RPMI7951 (cell line): Measurements from ENCODE around the gene TBC1D4. TPM values are rescaled to one million over a fixed set of nuclear protein-coding genes. Genes with fewer than 3 reads are reported as not detected.
A peak's percentile ranks its signal among the peaks of the same experiment; 100 is the strongest.

Experiments used
- DNase-seq: peaks from one replicate; pipeline ENCODE4 v3.0.0-alpha.2; 2012; ENCODE audit warnings: low read depth
- total RNA-seq: library from RNA; depleted of rRNA; stranded (reverse); fragments of >200 nt; shearing (Covaris generic); gene quantifications from 2 replicates; pipeline ENCODE4 v1.2.3, GENCODE V29; 2014

The TBC1D4 gene
- total RNA-seq, 1 experiment from 2014 or later, result 16.7 TPM

DNA sequence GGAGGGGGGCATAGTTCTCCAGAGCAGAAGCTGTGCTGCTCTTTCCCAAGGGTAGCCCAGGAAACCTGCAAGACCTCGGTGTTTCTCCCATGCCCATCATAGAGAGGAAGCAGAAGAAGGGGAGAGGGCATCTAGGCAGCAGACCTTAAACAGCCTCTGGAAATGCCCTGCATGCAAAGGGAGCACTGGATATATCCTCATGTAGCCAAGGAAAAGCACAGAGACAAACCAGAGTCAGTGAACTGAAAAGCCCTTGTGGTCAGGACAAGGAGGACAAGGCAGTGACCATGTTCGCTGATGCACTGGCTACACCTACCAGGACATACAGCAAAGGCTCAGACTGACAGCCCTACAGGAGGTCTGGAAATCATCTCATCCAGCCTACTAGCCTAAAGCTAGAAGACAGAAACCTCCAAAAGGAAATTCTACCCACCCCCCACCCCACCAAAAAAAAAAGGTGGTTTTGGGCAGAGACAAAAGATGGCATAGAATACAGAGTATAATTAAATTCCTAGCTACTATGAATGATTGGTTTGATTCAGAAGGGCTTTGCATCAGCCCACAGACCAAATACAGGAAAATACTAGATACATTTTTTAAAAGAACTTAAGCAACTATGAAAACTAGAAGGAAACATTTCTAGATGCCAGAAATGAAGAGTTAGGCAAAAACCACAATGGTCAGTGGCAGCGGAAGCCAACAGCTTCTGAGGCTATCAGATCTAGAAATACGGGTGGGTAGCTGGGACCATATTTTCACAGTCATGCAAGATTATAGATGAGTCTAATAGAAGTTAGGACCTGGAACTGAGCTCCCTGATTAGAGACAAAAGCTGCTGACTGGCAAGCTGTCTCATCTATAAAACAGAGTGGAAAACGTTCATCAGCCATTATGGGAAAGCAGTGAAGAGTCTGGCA lies 4.4 kb upstream of the TBC1D4 start:
- DNase-seq, result peak; percentile 49

DNA sequence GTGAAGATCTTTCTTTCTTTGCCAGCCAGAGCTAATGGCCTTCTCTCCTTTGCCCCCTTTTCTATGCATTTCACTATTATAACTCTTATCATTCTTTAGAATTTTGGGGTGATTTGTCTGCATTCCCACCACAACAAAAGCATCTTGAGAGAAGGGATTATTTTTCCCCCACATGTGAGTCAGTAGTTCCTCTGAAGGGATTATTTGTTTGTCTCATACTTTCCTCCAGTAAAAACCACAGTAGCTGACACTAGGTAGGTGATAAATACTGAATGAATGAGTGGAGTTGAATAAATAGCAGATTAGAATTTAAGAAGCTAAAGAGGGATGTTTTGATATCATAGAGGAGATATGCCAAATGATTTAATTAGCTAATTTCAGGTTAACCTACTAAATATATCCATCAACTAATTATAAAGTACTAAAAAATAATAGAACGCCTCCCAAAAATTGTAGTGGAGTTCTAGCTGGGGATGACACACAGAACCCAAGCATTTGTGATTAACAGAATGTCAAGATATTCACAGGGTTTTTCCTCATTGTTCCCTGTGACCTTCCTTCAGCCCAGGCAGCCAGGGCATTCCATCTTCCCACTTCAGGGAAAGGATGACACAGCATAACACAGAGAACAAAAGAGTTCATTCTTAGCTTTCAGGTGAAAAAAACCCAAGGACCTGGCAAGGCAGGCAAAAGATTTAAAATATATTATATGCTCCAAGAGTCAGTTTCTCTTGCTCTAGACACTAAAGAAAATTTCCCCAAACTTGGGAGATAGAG lies 3.5 kb upstream of the TBC1D4 start:
- peak; percentile 47 for DNase-seq

- DNase-seq, result no peak
These were observed 781 bp upstream of the TBC1D4 start for GRCh38 chr13:75482820-75483079.

- peak; percentile 40 for DNase-seq
These were observed 546 bp downstream of the TBC1D4 start for GRCh38 chr13:75481176-75482069.

DNA sequence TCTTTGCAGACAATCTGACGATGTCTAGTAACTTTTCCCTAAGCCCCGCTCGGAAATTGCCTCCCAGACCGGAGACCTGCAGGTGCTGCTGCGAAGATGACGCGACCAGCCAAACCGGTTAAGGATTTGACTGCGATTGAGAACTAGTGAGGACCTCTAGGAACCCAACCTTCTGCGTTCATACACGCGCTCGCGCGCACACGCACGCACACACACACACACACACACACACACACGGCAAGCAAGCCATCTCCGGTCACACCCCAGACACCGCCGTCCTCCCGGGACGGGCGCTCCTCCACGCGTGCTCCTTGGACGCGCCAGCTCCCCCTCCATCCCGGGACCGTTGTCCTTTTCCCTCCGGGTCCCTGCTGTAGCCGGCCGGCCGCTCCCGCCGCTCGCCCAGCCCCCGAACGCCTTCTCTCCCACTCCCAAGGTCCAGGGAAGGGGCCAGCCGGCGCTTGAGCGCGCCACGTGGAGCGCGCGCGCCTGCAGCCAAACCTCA lies 1.2 kb downstream of the TBC1D4 start:
- DNase-seq, result peak; percentile 67

- DNase-seq, result no peak
These were observed 2.7 kb downstream of the TBC1D4 start for GRCh38 chr13:75479102-75479740.

GRCh38 chr13:75478659-75479058 lies 3.3 kb downstream of the TBC1D4 start:
- no peak for DNase-seq

GRCh38 chr13:75474956-75475355 lies 7.0 kb downstream of the TBC1D4 start:
- no peak for DNase-seq

DNA sequence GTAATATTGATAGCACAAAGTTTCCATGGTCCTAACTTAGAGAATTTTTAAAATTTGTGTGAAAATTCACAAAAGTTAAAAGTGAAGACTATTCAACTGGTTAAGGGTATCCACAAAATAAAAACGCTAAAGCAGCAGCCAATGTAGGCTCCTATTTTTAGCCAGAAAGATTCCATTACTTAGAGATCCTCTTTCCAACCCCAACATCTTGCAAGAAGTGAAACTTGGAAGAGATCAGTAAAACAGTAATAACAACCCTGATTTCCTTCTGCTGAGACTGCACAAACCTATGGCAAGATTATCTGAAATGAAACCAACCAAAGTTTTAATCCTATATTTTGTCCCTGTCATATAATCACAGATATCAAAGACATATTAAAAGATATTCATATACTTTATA lies 8.5 kb downstream of the TBC1D4 start:
- DNase-seq, result no peak

- DNase-seq, result no peak
These were observed 11.3 kb downstream of the TBC1D4 start for GRCh38 chr13:75470676-75471075.

DNA sequence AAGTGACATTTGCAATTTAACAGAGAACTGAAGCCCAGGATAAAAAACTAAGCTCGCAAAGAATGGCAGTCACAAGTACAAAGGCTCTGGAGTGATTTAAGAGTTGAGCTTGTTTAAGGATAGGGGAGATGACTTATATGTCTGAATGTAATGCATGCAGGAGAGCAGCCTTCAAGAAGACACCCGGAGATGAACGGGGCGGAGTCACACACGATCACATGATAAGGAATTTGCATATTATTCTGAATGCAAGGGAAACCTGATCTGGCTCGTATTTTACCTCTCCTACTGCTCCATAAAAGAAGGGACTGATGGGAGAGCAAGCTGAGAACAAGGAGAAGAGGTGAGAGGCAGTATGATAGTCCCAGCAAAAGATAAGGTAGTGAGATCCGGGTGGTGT lies 12.9 kb downstream of the TBC1D4 start:
- DNase-seq, result peak; percentile 28

DNA sequence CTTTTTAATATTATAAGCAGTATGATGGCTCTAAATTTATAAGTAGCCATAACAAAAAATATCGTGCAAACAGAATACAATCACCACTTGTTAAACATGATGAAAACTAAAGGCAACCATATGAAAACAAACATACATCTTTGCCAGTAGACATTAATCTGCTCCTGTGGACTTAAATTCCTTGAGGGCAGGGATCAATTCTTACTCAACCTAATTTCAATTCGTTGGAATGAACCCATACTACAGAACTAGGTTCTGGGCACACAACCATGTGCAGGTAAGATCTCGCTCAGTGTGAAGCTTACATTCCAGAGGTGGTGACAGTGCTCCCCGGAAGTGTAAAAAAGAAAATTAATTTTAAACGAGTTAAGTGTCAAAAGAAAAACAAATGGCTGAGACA lies 13.4 kb downstream of the TBC1D4 start:
- no peak for DNase-seq

- peak; percentile 49 for DNase-seq
These were observed 13.9 kb downstream of the TBC1D4 start for GRCh38 chr13:75468098-75468497.

DNA sequence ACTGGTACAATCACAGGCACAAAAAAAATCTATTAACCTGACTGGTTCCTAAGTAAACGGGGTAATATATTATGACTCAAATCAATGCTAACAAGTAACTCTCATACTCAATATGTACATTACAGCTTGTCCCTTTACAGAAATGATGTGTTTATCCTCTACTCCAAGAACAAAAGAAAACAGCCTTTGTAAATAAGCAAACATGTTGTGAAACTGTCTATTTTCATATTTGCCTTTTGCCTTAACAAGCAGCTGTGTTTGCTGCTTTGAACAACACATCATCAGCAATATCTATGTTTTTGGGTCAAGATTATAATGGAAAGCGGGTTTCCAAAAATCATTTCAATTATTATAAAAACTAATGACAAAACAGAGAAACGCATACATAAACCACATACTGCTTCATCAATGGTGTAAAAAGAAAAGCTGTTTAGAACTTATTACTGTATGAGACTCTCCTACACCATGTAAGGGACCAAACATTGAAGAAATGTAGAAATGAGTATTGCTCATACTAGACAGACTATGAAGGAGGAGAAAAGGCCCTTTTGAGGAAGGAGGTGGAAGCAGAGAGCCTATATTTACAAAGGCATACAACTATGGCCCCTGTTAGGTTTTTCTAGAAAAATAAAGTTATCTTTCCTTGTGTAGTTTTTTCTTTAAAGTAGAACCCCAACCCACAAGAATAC lies 14.8 kb downstream of the TBC1D4 start:
- no peak for DNase-seq

GRCh38 chr13:75465236-75465635 lies 16.7 kb downstream of the TBC1D4 start:
- DNase-seq, result no peak

- DNase-seq, result no peak
These were observed 20.7 kb downstream of the TBC1D4 start for GRCh38 chr13:75461314-75461713.

DNA sequence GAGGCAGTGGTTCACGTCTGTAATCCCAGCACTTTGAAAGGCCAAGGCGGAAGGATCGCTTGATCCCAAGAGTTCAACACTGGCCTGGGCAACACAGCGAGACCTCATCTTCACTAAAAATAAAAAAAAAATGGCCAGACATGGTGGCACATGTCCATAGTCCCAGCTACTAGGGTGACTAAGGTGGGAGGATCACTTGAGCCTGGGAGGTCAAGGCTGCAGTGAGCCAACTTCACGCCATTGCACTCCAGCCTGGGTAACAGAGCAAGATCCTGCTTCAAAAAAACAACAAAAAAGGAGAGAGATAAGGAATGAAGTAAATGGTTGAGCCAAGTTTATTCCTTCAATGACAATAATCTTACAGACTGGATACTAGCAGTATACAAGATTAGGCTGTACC lies 21.3 kb downstream of the TBC1D4 start:
- no peak for DNase-seq

DNA sequence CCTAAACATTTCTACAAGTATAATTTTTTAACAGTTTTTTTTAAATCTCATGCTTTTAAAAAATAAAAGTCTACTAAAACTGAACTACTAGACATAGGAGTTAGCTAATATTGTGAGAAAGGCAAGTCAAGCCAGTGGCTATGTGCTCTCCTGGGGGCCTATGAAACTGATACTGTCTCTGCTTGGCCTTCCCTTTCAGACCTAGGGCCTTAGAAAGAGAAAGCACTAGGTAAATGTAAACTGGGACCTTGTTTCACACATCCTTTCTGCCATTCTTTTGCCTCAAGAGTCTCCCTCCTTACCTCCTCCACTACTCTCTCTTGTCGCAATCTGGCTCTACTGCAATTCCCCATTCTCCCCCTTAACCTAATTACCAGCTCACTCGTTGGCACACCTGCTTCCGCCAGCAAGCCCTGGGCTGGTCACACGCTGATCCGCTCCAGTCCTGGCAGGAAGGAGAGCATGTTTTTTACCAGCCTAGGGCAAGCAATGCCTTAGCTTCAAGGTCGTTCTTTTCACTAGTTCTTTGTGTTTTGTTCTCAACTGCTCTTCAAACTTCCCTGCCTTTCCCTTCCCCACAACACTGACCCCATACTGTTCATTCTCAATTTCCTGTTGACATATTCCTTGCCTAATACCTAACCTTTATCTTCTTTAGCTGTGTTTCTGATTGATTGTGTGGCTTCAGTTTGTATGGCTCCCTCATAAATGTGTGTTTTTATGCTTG lies 23.1 kb downstream of the TBC1D4 start:
- no peak for DNase-seq

- DNase-seq, result no peak
These were observed 26.0 kb downstream of the TBC1D4 start for GRCh38 chr13:75455962-75456361.

DNA sequence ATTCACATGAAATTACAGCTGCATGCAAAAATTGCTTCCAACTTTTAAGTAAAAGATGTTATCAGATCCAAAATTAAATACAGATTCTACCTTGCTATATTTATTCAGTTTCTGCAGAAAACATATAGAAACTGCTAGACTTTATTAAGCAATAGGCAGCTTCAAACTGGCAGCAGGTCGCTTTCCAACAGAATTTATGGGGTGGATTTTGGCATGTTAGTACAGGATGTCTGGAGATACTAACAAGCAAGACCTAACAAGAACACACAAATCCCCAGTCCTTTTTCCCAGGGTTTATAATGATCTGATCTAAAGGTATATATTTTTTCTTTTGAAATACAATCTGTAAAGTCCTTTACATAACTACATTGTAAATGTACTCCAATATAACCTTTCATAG lies 27.5 kb downstream of the TBC1D4 start:
- no peak for DNase-seq
